GM18507 (cell line): Measurements from ENCODE around the gene KCTD11.
A peak's percentile ranks its signal among the peaks of the same experiment; 100 is the strongest.
"Not testable (repeated sequence)": the region's sequence is repeated elsewhere in the genome, so short reads cannot be mapped to it uniquely, and the experiment has no call there.

ENCODE experiments used
- DNase-seq: peaks from one replicate; pipeline ENCODE4 v3.0.0; 2011; ENCODE audit warnings: low read depth; ENCODE audit not compliant: insufficient read length; ENCODE audit errors: extremely low spot score
- FAIRE-seq: peaks from 2 replicates; lab custom pipeline; 2011; peaks lifted over from hg19 to GRCh38; lab: Jason Lieb, UNC

The KCTD11 gene

GRCh38 chr17:7321466-7321865 lies 30.5 kb upstream of the KCTD11 start:
- DNase-seq (no peak), FAIRE-seq (no peak)

GRCh38 chr17:7322520-7323194 lies 29.3 kb upstream of the KCTD11 start:
- FAIRE-seq (no peak), DNase-seq (no peak)

GRCh38 chr17:7323731-7324437 lies 28.1 kb upstream of the KCTD11 start:
- DNase-seq (no peak), FAIRE-seq (peak; percentile 66)

GRCh38 chr17:7324438-7324779 lies 27.6 kb upstream of the KCTD11 start:
- no peak for DNase-seq
- FAIRE-seq, result no peak

GRCh38 chr17:7325031-7325528 lies 26.9 kb upstream of the KCTD11 start:
- no peak for DNase-seq
- no peak for FAIRE-seq

- no peak for FAIRE-seq
Observed at GRCh38 chr17:7326186-7326585, 25.8 kb upstream of the KCTD11 start.

GRCh38 chr17:7327056-7327455 lies 24.9 kb upstream of the KCTD11 start:
- no peak for FAIRE-seq

More at GRCh38 chr17:7326186-7326585, 25.8 kb upstream of the KCTD11 start:
- DNase-seq, result no peak

GRCh38 chr17:7327501-7327900 lies 24.5 kb upstream of the KCTD11 start:
- no peak for FAIRE-seq
- no peak for DNase-seq

More at GRCh38 chr17:7327056-7327455, 24.9 kb upstream of the KCTD11 start:
- DNase-seq, result no peak

GRCh38 chr17:7328009-7328408 lies 24.0 kb upstream of the KCTD11 start:
- no peak for DNase-seq

GRCh38 chr17:7328840-7329373 lies 23.1 kb upstream of the KCTD11 start, which contains the start of gene NEURL4:
Gene NEURL4 (minus strand): TSS chr17:7329335. CDS start chr17:7329312, 23 bp downstream.
- no peak for DNase-seq
- peak; percentile 67 for FAIRE-seq

More at GRCh38 chr17:7328009-7328408, 24.0 kb upstream of the KCTD11 start:
- no peak for FAIRE-seq

GRCh38 chr17:7329374-7329996 lies 22.5 kb upstream of the KCTD11 start:
- peak; percentile 100 for FAIRE-seq

GRCh38 chr17:7329997-7330637 lies 21.8 kb upstream of the KCTD11 start:
- no peak for DNase-seq

More at GRCh38 chr17:7329374-7329996, 22.5 kb upstream of the KCTD11 start:
- DNase-seq, result peak; percentile 96

GRCh38 chr17:7330638-7331015 lies 21.3 kb upstream of the KCTD11 start:
- FAIRE-seq, result no peak
- no peak for DNase-seq

More at GRCh38 chr17:7329997-7330637, 21.8 kb upstream of the KCTD11 start:
- no peak for FAIRE-seq

- no peak for DNase-seq
- FAIRE-seq, result no peak
Observed at GRCh38 chr17:7332111-7332510, 19.9 kb upstream of the KCTD11 start.

GRCh38 chr17:7332600-7333069 lies 19.3 kb upstream of the KCTD11 start:
- not testable (repeated sequence) for DNase-seq
- peak; percentile 62 for FAIRE-seq

GRCh38 chr17:7334938-7335538 lies 16.9 kb upstream of the KCTD11 start:
- no peak for FAIRE-seq
- no peak for DNase-seq

- not testable (repeated sequence) for FAIRE-seq, DNase-seq
Observed at GRCh38 chr17:7335765-7336164, 16.2 kb upstream of the KCTD11 start.

GRCh38 chr17:7336240-7337175 lies 15.5 kb upstream of the KCTD11 start, which contains the start of gene ACAP1:
Gene ACAP1 (plus strand): TSS chr17:7336529. CDS start chr17:7336735, 206 bp downstream.
- DNase-seq (no peak), FAIRE-seq (peak; percentile 93)
